Measurements from ENCODE around the gene SPTBN5. TPM values are rescaled to one million over a fixed set of nuclear protein-coding genes. Genes with fewer than 3 reads are reported as not detected.

Gene SPTBN5
- total and polyA plus RNA-seq, 2 experiments from 2014 or later = 0.57 to 1.1 TPM

- peak; percentile 76 for ATAC-seq
- H3K27ac Mint-ChIP-seq = 0 out of 2 replicates have a peak overlapping the region, but pooled peaks have one; percentile 2
- DNase-seq (ENCODE audit: low spot score) = peak; percentile 46
- peaks cover 5% of the 10 kb centered on the region for H3K27me3 Mint-ChIP-seq (ENCODE audit: insufficient read depth, low read depth, poor library complexity)
- TF ChIP-seq ZNF462 (CRISPR knock-in tag; IDR thresholded peaks at IDR 0.05) (no peak), ETS1 (IDR thresholded peaks at IDR 0.05) (no peak), JUNB (IDR thresholded peaks at IDR 0.05; ENCODE audit: unreplicated experiment) (no peak), ZNF331 (CRISPR knock-in tag; IDR thresholded peaks at IDR 0.05; ENCODE audit: low read depth) (no peak), CTCF (conservative IDR thresholded peaks at IDR 0.05; ENCODE audit: low read depth in 2 of 2) (no peak), EZH2phosphoT487 (IDR thresholded peaks at IDR 0.05; ENCODE audit: unreplicated experiment) (no peak), NANOG (IDR thresholded peaks at IDR 0.05; ENCODE audit: borderline replicate concordance) (no peak), STAT1 (IDR thresholded peaks at IDR 0.05; ENCODE audit: unreplicated experiment) (no peak), POLR2AphosphoS5 (IDR thresholded peaks at IDR 0.05; ENCODE audit: low read depth) (no peak)
- TF ChIP-seq, protein P1, sequence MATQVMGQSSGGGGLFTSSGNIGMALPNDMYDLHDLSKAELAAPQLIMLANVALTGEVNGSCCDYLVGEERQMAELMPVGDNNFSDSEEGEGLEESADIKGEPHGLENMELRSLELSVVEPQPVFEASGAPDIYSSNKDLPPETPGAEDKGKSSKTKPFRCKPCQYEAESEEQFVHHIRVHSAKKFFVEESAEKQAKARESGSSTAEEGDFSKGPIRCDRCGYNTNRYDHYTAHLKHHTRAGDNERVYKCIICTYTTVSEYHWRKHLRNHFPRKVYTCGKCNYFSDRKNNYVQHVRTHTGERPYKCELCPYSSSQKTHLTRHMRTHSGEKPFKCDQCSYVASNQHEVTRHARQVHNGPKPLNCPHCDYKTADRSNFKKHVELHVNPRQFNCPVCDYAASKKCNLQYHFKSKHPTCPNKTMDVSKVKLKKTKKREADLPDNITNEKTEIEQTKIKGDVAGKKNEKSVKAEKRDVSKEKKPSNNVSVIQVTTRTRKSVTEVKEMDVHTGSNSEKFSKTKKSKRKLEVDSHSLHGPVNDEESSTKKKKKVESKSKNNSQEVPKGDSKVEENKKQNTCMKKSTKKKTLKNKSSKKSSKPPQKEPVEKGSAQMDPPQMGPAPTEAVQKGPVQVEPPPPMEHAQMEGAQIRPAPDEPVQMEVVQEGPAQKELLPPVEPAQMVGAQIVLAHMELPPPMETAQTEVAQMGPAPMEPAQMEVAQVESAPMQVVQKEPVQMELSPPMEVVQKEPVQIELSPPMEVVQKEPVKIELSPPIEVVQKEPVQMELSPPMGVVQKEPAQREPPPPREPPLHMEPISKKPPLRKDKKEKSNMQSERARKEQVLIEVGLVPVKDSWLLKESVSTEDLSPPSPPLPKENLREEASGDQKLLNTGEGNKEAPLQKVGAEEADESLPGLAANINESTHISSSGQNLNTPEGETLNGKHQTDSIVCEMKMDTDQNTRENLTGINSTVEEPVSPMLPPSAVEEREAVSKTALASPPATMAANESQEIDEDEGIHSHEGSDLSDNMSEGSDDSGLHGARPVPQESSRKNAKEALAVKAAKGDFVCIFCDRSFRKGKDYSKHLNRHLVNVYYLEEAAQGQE (IDR thresholded peaks at IDR 0.05; ENCODE audit: unreplicated experiment) = no peak
- Histone ChIP-seq H3F3A (replicated peaks; ENCODE audit: low read depth) (no peaks in the 10 kb centered on the region), H3K4me2 (no peak overlapping the region), H3K79me2 (replicated peaks; ENCODE audit: insufficient read depth) (peaks cover 4% of the 10 kb centered on the region; the same call in 1 of the 2 replicates), H3K9me2 (ENCODE audit: insufficient read depth) (no peaks in the 10 kb centered on the region), H3K36me3 (ENCODE audit: insufficient read depth) (0 out of 2 replicates have a peak, but pooled peaks cover 2% of the 10 kb centered on the region), H3K4me3 (no peak overlapping the region), H3K27me3 (ENCODE audit: insufficient read depth) (no peaks in the 10 kb centered on the region), H4K20me1 (replicated peaks; ENCODE audit: insufficient read depth) (peaks cover 15% of the 10 kb centered on the region), H3K27ac (ENCODE audit: low read depth) (no peak overlapping the region), H3K4me1 (ENCODE audit: insufficient read depth) (no peaks in the 10 kb centered on the region), H2AFZ (no peak overlapping the region)
- H3K4me3 Mint-ChIP-seq = no peak overlapping the region
- H3K9me3 Mint-ChIP-seq = no peaks in the 10 kb centered on the region
- 0 out of 3 replicates have a peak, but pooled peaks cover 2% of the 10 kb centered on the region for H3K36me3 Mint-ChIP-seq (ENCODE audit: low read depth)
- peaks cover 20% of the 10 kb centered on the region for H3K4me1 Mint-ChIP-seq
Measured at GRCh38 chr15:41926185-41927056, 32.6 kb upstream of the SPTBN5 start.
